Trophoblast cell (in vitro differentiated cells and primary cell): ENCODE results near the gene GALNS.

Experiments used
- DNase-seq, 2 donors: peaks; one replicate each; pipeline ENCODE4 v3.0.0-alpha.2; 2016
- H2AFZ ChIP-seq: 2 replicates; pipeline ENCODE4 v1.6.1; 2013; ENCODE audit warnings: low read length, moderate library complexity, mild to moderate bottlenecking; ENCODE audit not compliant: insufficient read depth, poor library complexity
- H2AK5ac ChIP-seq: 2 replicates; pipeline ENCODE4 v1.6.1; 2013; ENCODE audit warnings: mild to moderate bottlenecking, low read length
- H2BK120ac ChIP-seq: 2 replicates; pipeline ENCODE4 v1.6.1; 2013; ENCODE audit warnings: low read length, mild to moderate bottlenecking, moderate library complexity; ENCODE audit not compliant: insufficient read depth, poor library complexity
- H2BK12ac ChIP-seq: 2 replicates; pipeline ENCODE4 v1.6.1; 2013; ENCODE audit warnings: mild to moderate bottlenecking, low read length, moderate library complexity
- H2BK5ac ChIP-seq: 2 replicates; pipeline ENCODE4 v1.6.1; 2013; ENCODE audit warnings: low read length, low read depth, moderate library complexity, mild to moderate bottlenecking; ENCODE audit not compliant: poor library complexity
- H3K14ac ChIP-seq: 2 replicates; pipeline ENCODE4 v1.6.1; 2013; ENCODE audit warnings: mild to moderate bottlenecking, low read length
- H3K18ac ChIP-seq: 2 replicates; pipeline ENCODE4 v1.6.1; 2013; ENCODE audit warnings: mild to moderate bottlenecking, low read length
- H3K23ac ChIP-seq: 2 replicates; pipeline ENCODE4 v1.6.1; 2013; ENCODE audit warnings: low read length
- H3K27ac ChIP-seq: 2 replicates; pipeline ENCODE4 v1.5.1; 2013; ENCODE audit warnings: low read depth, mild to moderate bottlenecking, inconsistent platforms, low read length, moderate library complexity
- H3K27me3 ChIP-seq: 2 replicates; pipeline ENCODE4 v1.6.1; 2013; ENCODE audit warnings: inconsistent platforms, mild to moderate bottlenecking, low read length, moderate library complexity; ENCODE audit not compliant: insufficient read depth
- H3K36me3 ChIP-seq, 2 experiments: 1 replicate in 1 of 2; 2 replicates in 1 of 2; pipeline ENCODE4 v1.6.1; 2013; ENCODE audit warnings: low read length in 2 of 2, mild to moderate bottlenecking in 2 of 2, moderate library complexity in 1 of 2; ENCODE audit not compliant: insufficient read depth in 2 of 2, control insufficient read depth in 1 of 2
- H3K4ac ChIP-seq: 2 replicates; pipeline ENCODE4 v1.6.1; 2013; ENCODE audit warnings: low read depth, mild to moderate bottlenecking, low read length, moderate library complexity
- H3K4me1 ChIP-seq, 2 experiments: 1 replicate in 1 of 2; 2 replicates in 1 of 2; pipeline ENCODE4 v1.6.1; 2013; ENCODE audit warnings: low read length in 2 of 2, mild to moderate bottlenecking in 2 of 2, moderate library complexity in 1 of 2; ENCODE audit not compliant: insufficient read depth in 2 of 2, control insufficient read depth in 1 of 2
- H3K4me2 ChIP-seq: 2 replicates; pipeline ENCODE4 v1.6.1; 2013; ENCODE audit warnings: inconsistent platforms, mild to moderate bottlenecking, low read length, moderate library complexity
- H3K4me3 ChIP-seq: 2 replicates; pipeline ENCODE4 v1.5.1; 2013; ENCODE audit warnings: mild to moderate bottlenecking, low read depth, low read length, inconsistent platforms
- H3K79me1 ChIP-seq: one replicate; pipeline ENCODE4 v1.6.1; 2013; ENCODE audit warnings: low read length
- H3K79me2 ChIP-seq: 2 replicates; pipeline ENCODE4 v1.6.1; 2013; ENCODE audit warnings: low read length, mild to moderate bottlenecking; ENCODE audit not compliant: control insufficient read depth, insufficient read depth, poor library complexity
- H3K9ac ChIP-seq: 2 replicates; pipeline ENCODE4 v1.6.1; 2013; ENCODE audit warnings: mild to moderate bottlenecking, low read length
- H3K9me3 ChIP-seq: 2 replicates; pipeline ENCODE4 v1.6.1; 2013; ENCODE audit warnings: low read depth, mild to moderate bottlenecking, control low read depth, inconsistent platforms, low read length; ENCODE audit not compliant: insufficient read depth
- H4K12ac ChIP-seq: 2 replicates; pipeline ENCODE4 v1.6.1; 2013; ENCODE audit warnings: low read depth, mild to moderate bottlenecking, low read length, moderate library complexity
- H4K8ac ChIP-seq: 2 replicates; pipeline ENCODE4 v1.6.1; 2013; ENCODE audit warnings: low read depth, mild to moderate bottlenecking, low read length, moderate library complexity
- H4K91ac ChIP-seq: one replicate; pipeline ENCODE4 v1.6.1; 2013; ENCODE audit warnings: low read depth, mild to moderate bottlenecking, low read length, moderate library complexity
- WGBS: extraction: QIAGEN DNeasy Blood & Tissue Kit; methylation state at CpG from one replicate; pipeline ENCODE4 v1.1.7; 2013; ENCODE audit warnings: missing lambda C conversion rate; ENCODE audit not compliant: insufficient read length, insufficient coverage; ENCODE audit errors: extremely low coverage; 5-methylcytosine and 5-hydroxymethylcytosine counted together

Gene GALNS

GRCh38 chr16:88798073-88798472 lies 58.7 kb downstream of the GALNS start:
- Histone ChIP-seq H3K4me3 (peak overlapping the region; percentile 34), H3K9ac (no peak overlapping the region), H3K23ac (no peak overlapping the region), H3K27ac (no peak overlapping the region), H3K4me1 (peaks cover 2% of the 10 kb centered on the region in 2 experiments), H4K8ac (no peak overlapping the region), H4K12ac (no peak overlapping the region), H3K27me3 (no peaks in the 10 kb centered on the region), H2BK5ac (no peak overlapping the region), H3K9me3 (peaks cover 4% of the 10 kb centered on the region), H4K91ac (no peak overlapping the region), H2AFZ (no peak overlapping the region), H2BK12ac (no peak overlapping the region), H3K4ac (no peak overlapping the region), H3K18ac (no peak overlapping the region), H3K36me3 (no peaks in the 10 kb centered on the region), H3K14ac (no peak overlapping the region), H2BK120ac (no peak overlapping the region), H3K79me2 (no peaks in the 10 kb centered on the region), H3K79me1 (peaks cover 3% of the 10 kb centered on the region), H2AK5ac (no peak overlapping the region), H3K4me2 (no peak overlapping the region)
- 100% methylated on average over 2 of the region's 4 CpGs for WGBS
- DNase-seq: no peak

DNA sequence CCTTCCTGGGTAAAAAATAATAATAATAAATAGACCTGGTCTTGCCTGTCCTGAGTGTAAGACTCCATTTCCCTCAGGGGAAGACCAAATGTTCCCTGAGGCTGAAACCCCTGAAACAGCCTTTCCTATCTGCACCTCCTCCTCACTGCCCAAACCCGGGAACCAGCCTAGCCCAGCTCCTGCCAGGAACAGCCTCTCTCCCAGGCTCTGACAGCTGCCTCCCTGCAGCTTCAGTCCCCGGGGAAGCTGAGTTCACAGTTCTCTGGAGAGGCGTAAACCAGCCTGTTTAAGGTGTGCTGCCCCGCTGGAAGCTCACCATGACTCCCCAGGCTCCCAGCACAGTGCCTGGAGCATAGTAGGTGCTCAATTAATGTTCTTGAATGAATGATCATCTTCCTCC lies 60.5 kb downstream of the GALNS start:
- no peak overlapping the region for H3K4me3 ChIP-seq
- no CpG with 5 or more reads among the region's 4 CpGs for WGBS
- no peak overlapping the region for H2AFZ ChIP-seq
- H4K91ac ChIP-seq: no peak overlapping the region
- H3K27ac ChIP-seq: no peak overlapping the region
- no peaks in the 10 kb centered on the region for H3K27me3 ChIP-seq
- DNase-seq: no peak
- H3K9ac ChIP-seq: no peak overlapping the region
- no peaks in the 10 kb centered on the region for H3K36me3 ChIP-seq
- H3K79me2 ChIP-seq: no peaks in the 10 kb centered on the region
- H3K23ac ChIP-seq: no peak overlapping the region
- no peak overlapping the region for H4K12ac ChIP-seq
- no peak overlapping the region for H2BK120ac ChIP-seq
- no peaks in the 10 kb centered on the region for H3K4me1 ChIP-seq
- H3K9me3 ChIP-seq: peaks cover 5% of the 10 kb centered on the region
- H2AK5ac ChIP-seq: no peak overlapping the region
- no peak overlapping the region for H3K14ac ChIP-seq
- no peak overlapping the region for H3K4ac ChIP-seq
- H2BK12ac ChIP-seq: no peak overlapping the region
- H4K8ac ChIP-seq: no peak overlapping the region
- no peaks in the 10 kb centered on the region for H3K79me1 ChIP-seq
- H3K4me2 ChIP-seq: no peak overlapping the region
- H2BK5ac ChIP-seq: no peak overlapping the region
- H3K18ac ChIP-seq: no peak overlapping the region

- no peak overlapping the region for H4K91ac ChIP-seq
- no CpG with 5 or more reads among the region's 35 CpGs for WGBS
- no peak for DNase-seq
These were observed 63.3 kb downstream of the GALNS start for GRCh38 chr16:88793251-88793954.

GRCh38 chr16:88792668-88793250 lies 64.0 kb downstream of the GALNS start:
- no peak overlapping the region for H2BK12ac ChIP-seq
- no peak overlapping the region for H4K91ac ChIP-seq
- no peak overlapping the region for H3K4ac ChIP-seq
- H2BK120ac ChIP-seq: no peak overlapping the region
- no peak overlapping the region for H3K18ac ChIP-seq
- H3K4me2 ChIP-seq: no peak overlapping the region
- no peak overlapping the region for H3K14ac ChIP-seq
- H2AFZ ChIP-seq: no peak overlapping the region
- H3K9me3 ChIP-seq: peaks cover 1% of the 10 kb centered on the region
- no peak overlapping the region for H3K23ac ChIP-seq
- H2AK5ac ChIP-seq: no peak overlapping the region
- no peaks in the 10 kb centered on the region for H3K4me1 ChIP-seq
- no peak for DNase-seq
- no CpG with 5 or more reads among the region's 12 CpGs for WGBS
- H4K12ac ChIP-seq: no peak overlapping the region
- H4K8ac ChIP-seq: no peak overlapping the region
- no peaks in the 10 kb centered on the region for H3K79me2 ChIP-seq
- H3K36me3 ChIP-seq: no peaks in the 10 kb centered on the region
- no peak overlapping the region for H3K4me3 ChIP-seq
- H3K27ac ChIP-seq: no peak overlapping the region
- H3K79me1 ChIP-seq: no peaks in the 10 kb centered on the region
- H2BK5ac ChIP-seq: no peak overlapping the region
- no peak overlapping the region for H3K9ac ChIP-seq
- no peaks in the 10 kb centered on the region for H3K27me3 ChIP-seq

More at GRCh38 chr16:88793251-88793954, 63.3 kb downstream of the GALNS start:
- no peak overlapping the region for H3K27ac ChIP-seq
- no peak overlapping the region for H3K23ac ChIP-seq
- no peak overlapping the region for H4K12ac ChIP-seq
- H3K18ac ChIP-seq: no peak overlapping the region
- H3K9me3 ChIP-seq: peaks cover 3% of the 10 kb centered on the region
- H3K27me3 ChIP-seq: no peaks in the 10 kb centered on the region
- no peak overlapping the region for H3K4me2 ChIP-seq
- H3K14ac ChIP-seq: no peak overlapping the region
- H3K79me2 ChIP-seq: no peaks in the 10 kb centered on the region
- no peak overlapping the region for H2AK5ac ChIP-seq
- H4K8ac ChIP-seq: no peak overlapping the region
- no peak overlapping the region for H2BK5ac ChIP-seq
- no peaks in the 10 kb centered on the region for H3K4me1 ChIP-seq
- no peak overlapping the region for H2BK12ac ChIP-seq
- H3K9ac ChIP-seq: no peak overlapping the region
- H3K4me3 ChIP-seq: no peak overlapping the region
- H3K4ac ChIP-seq: no peak overlapping the region
- H2BK120ac ChIP-seq: no peak overlapping the region
- H2AFZ ChIP-seq: no peak overlapping the region
- H3K79me1 ChIP-seq: no peaks in the 10 kb centered on the region
- no peaks in the 10 kb centered on the region for H3K36me3 ChIP-seq
